ENCODE measurements around the gene SLTM.

GRCh38 chr15:58934114-58934447, 602 bp upstream of the SLTM start:
- TF ChIP-seq ZNF274 (IDR thresholded peaks at IDR 0.05; ENCODE audit: low read depth, low read length) (no peak), YY1 (IDR thresholded peaks at IDR 0.05; ENCODE audit: insufficient read depth, insufficient read length) (no peak), SUZ12 (IDR thresholded peaks at IDR 0.05; ENCODE audit: extremely low read depth, insufficient read depth, insufficient read length) (no peak)
